ENCODE results near the gene IFI30.

The IFI30 gene

DNA sequence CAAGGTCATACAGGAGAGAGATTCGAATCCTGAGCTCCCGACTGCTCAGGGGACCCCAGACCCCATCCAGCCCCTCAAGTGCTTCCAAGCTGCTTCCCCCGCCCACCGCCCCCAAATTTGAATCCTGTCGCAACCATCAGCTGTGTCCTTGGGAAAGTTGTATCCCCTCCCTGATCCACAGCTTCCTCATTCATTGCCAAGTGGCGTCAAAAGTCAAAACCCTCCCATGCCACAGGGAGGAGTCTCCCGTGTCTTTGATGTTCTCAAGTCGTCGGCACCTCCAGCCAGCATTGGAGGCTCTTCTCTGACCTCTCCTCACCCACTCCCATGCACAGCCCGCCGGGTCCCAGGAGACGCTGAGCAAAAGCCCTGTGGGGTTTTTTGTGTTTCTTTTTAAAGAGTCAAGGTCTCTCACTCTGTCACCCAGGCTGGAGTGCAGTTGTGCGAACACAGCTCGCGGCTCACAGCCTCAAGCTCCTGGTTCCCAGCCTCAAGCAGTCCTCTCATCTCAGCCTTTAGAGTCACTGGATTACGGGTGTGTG lies 2.8 kb upstream of the IFI30 start:
- H3K4me3 ChIP-seq (ENCODE audit: low read depth, low read length), result no peak overlapping the region

DNA sequence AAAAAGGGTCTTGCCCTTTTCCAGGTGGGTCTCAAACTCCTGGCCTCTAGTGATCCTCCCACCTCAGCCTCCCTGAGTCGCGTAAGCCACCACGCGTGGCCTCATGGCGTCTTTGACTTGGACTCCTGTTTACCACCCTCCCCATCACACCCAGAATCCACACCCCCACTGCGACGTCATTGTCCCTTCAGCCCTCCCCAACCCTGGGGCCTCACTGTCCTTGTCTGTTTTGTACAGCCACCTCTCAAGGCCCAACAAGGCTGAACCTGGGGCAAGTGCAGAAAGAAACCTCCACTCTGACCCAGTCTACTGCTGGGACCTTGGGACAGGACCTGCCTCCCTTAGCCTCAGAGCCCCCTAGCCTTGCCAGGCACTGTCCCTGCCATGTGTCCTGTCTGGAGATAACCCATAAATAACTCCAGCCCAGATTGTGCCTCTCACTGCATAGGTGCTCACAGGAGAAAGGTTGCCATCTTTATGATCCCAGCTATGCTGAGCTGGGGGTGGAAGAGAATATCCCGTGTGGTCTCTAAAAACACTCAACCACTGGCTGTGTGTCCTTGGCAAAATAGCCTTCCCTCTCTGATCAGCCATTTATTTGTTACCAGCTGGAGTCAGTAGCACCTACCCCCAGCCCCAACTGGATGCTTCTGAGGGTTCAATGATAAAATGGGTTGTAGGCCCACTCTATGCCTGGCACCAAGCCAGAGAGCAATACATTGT lies 1.8 kb upstream of the IFI30 start:
- no peak overlapping the region for H3K4me3 ChIP-seq (ENCODE audit: low read depth, low read length)

GRCh38 chr19:18172331-18173053 lies 1.1 kb upstream of the IFI30 start:
- no peak overlapping the region for H3K4me3 ChIP-seq (ENCODE audit: low read depth, low read length)

DNA sequence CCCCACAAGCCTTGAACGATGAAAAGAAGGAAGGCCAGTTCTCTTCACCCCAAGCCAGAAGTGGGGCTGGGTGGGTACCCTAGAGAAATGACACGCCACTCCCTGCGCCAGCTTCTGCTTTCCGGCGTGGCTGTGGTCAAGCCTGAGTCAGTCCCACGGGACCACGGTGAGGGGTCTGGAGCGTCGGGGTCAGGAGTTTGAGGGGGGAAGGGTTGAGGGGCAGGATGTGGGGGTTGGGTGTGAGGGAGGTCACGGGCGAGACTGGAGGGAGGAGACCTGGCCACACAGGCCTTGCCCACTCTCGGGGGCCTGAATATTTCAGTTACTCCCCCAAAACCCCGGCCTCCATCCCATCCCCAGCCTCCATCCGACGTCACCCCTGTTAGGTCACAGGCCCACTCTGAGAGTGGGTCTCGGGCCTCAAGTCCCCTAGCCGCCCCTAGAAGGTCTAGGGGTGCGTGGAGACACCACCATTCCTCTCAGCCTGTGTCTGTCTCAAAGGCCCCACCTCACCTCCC lies 500 bp upstream of the IFI30 start:
- no peak overlapping the region for H3K4me3 ChIP-seq (ENCODE audit: low read depth, low read length)

GRCh38 chr19:18174983-18175382 lies 1.4 kb downstream of the IFI30 start:
- no peak overlapping the region for H3K4me3 ChIP-seq (ENCODE audit: low read depth, low read length)

DNA sequence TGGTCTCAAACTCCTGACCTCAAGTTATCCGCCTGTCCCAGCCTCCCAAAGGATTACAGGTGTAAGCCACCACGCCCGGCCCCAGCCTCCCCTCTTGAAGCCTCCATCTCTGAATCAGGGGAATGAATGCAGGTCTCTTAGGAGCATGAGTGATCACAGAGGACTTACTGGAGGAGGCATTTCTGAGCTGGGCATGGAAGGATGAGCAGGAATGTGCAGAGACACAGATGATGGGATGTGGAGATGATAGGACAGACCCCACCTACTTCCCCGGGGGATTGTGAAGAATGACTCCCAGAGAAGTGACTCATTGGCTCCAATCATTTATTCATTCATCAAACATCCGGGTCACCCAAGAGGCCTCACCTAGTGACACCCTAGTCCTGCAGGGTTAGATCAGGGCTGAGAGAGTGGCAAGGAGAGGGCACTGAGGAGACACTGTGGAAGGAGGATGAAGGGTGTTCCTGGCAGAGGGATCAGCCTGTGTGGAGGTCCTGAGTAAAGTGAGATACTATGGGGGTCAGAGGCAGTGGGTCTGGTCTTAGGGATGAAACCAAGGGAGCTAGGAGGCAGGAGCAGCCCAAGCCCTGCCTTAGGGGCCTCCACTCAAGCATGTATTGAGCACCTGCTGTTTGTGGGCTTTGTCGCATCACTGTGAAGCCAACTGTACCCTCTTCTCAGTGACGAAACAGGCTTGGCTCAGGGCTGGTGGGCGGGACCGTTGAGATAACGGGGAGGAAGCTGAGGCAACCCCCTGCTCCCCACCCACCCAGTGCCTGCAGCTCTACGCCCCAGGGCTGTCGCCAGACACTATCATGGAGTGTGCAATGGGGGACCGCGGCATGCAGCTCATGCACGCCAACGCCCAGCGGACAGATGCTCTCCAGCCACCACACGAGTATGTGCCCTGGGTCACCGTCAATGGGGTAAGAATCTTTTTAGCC lies 3.0 kb downstream of the IFI30 start:
- H3K4me3 ChIP-seq (ENCODE audit: low read depth, low read length), result no peak overlapping the region

GRCh38 chr19:18179957-18180356 lies 6.3 kb downstream of the IFI30 start:
- H3K4me3 ChIP-seq (ENCODE audit: low read depth, low read length), result no peak overlapping the region

DNA sequence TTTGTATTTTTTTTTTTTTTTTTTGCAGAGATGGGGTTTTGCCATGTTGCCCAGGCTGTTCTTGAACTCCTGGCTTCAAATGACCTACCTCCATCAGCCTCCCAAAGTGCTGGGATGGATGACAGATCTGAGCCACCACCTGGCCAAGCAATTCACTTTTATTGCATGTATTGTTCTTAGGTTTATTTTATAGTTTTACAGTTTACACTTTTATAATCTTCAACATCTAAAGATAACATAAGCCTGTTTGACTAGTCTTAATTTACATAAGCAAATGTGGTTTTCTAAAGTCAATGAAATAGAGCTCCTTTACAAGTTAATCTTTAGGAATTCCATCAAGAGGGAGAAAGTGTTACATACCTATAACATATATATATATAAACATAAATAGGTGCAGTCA lies 9.9 kb downstream of the IFI30 start:
- no peak overlapping the region for H3K4me3 ChIP-seq (ENCODE audit: low read depth, low read length)

DNA sequence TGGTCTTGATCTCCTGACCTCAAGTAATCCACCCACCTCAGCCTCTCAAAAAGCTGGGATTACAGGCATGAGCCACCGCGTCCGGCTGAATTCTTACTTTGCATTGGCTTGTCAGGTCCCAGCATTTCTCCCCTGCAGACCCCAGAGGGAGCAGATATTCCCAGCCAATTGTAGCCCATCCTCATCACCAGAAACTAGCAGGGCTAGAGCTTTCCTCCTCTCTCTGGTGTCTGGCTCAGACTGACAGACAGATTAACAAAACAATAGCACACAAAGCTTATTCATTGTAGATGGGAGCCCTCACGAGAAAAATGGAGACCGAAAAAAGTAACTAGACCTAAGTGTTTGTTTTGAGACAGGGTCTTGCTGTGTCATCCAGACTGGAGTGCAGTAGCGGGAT lies 11.9 kb downstream of the IFI30 start:
- H3K4me3 ChIP-seq (ENCODE audit: low read depth, low read length), result no peak overlapping the region

DNA sequence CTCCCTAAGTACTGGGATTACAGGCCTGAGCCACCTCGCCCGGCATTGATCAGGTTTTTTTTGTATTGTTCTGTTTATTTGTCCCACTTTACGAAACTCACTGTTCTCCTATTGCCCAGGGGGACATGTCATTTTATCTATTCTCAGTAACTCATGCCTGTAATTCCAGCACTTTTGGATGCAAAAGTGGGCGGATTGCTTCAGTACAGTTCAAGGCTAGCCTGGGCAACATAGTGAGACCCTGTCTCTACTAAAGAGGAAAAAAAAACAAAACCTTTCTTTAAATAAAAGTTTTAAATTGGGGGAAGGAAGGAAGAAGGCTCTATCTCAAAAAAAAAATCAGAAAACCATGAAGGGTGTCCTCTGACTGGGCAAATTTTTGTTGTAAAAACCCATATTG lies 16.7 kb downstream of the IFI30 start:
- H3K4me3 ChIP-seq (ENCODE audit: low read depth, low read length), result no peak overlapping the region

- H3K4me3 ChIP-seq (ENCODE audit: low read depth, low read length), result no peak overlapping the region
Measured at GRCh38 chr19:18191640-18192062, 18.0 kb downstream of the IFI30 start.

GRCh38 chr19:18192673-18193387 lies 19.2 kb downstream of the IFI30 start, which contains the start of gene MPV17L2:
Gene MPV17L2 (plus strand): TSS chr19:18193218. CDS start chr19:18193282, 64 bp downstream.
- peak within 1 kb of the TSS; percentile 75 for H3K4me3 ChIP-seq (ENCODE audit: low read depth, low read length)

GRCh38 chr19:18193388-18194180 lies 20.0 kb downstream of the IFI30 start:
- peak overlapping the region; percentile 75 for H3K4me3 ChIP-seq (ENCODE audit: low read depth, low read length)

DNA sequence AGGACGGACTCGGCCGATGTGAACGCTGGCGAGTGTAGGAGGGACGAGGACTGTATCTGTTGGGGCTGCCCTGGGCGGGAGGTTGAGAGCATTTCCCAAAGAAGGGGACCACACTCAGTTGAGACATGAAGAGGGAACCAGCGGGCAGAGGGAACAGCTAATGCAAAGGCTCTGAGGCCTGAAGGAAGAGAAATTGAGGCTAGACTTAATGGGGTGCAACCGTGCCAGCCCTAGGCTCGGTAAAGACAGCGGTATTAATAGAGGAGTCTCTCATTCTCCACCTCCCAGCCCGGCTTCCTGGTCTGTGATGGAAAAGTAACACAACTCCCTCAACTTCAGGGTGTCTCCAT lies 20.5 kb downstream of the IFI30 start:
- H3K4me3 ChIP-seq (ENCODE audit: low read depth, low read length), result peak overlapping the region; percentile 75

GRCh38 chr19:18194554-18195238 lies 21.1 kb downstream of the IFI30 start:
- H3K4me3 ChIP-seq (ENCODE audit: low read depth, low read length), result no peak overlapping the region

DNA sequence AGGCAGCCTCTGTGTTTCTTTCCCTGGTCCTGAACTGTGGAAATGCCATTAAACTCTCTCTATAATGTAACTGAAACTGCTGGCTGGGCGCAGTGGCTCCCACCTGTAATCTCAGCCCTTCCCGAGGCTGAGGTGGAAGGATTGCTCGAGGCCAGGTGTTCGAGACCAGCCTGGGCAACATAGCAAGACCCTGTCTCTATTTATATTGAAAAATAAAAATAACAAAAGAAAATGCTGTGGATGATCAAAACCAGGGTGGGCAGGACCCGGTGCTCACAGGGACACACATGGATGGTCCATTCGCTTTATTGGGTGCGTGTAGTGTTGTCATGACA lies 22.9 kb downstream of the IFI30 start:
- H3K4me3 ChIP-seq (ENCODE audit: low read depth, low read length), result no peak overlapping the region

DNA sequence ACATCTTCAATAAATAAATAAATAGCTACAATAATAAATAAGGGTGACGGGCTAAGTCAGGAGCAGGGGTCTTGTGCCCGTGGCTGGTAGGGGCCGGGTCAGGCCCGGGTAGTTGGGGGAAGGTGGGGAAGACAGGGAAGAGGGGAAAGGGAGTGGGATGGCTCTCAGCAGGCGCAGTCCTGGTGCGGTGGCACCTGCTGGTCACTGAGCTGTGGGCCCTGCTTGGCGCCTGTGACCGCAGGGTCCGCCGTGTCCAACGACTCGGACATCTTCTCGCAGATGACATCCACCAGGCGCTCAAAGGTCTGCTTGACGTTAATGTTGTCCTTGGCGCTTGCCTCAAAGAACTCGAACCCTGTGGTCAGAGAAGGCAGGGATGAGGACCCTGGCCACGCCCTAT lies 23.7 kb downstream of the IFI30 start:
- no peak overlapping the region for H3K4me3 ChIP-seq (ENCODE audit: low read depth, low read length)

DNA sequence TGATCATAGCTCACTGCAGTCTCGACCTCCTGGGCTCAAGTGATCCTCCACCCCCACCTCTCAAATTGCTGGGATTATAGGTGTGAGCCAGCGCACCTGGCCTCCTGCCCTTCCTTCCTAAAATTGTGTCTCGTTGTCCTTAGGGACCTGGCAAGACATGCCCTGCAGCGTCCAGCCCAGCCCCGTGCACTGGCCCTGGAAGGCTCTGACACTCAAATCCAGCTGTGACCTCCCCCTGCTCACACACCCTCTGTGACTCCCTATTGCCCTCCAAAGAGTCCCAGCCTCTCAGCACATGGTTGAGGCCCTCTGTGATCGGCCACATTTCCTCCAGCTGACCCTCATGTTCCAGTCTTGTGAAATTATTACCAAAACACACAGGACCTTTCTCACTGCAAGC lies 24.3 kb downstream of the IFI30 start:
- no peak overlapping the region for H3K4me3 ChIP-seq (ENCODE audit: low read depth, low read length)

- H3K4me3 ChIP-seq (ENCODE audit: low read depth, low read length), result no peak overlapping the region
Measured at GRCh38 chr19:18198374-18198773, 24.8 kb downstream of the IFI30 start.

All from iPS-11a (cell line).